H1 (cell line): Measurements from ENCODE around the gene PRSS36. TPM values are rescaled to one million over a fixed set of nuclear protein-coding genes. Genes with fewer than 3 reads are reported as not detected.

Experiments used
- BCL11A ChIP-seq, 2 experiments: IDR thresholded peaks; one replicate each; pipeline ENCODE4 v1.6.1; 2011; ENCODE audit warnings: low read depth in 2 of 2, low read length in 2 of 2, mild to moderate bottlenecking in 2 of 2
- HDAC6 ChIP-seq: IDR thresholded peaks from one replicate; pipeline ENCODE4 v1.7.1; 2012; ENCODE audit warnings: low read depth, mild to moderate bottlenecking, inconsistent platforms, low read length, moderate library complexity
- JUND ChIP-seq: IDR thresholded peaks from 2 replicates; pipeline ENCODE4 v1.6.1; 2011; ENCODE audit warnings: mild to moderate bottlenecking, improper control_type of control experiment, low read length
- POU5F1 ChIP-seq: IDR thresholded peaks from 2 replicates; pipeline ENCODE4 v1.6.1; 2011; ENCODE audit warnings: low read depth, mild to moderate bottlenecking, low read length, moderate library complexity
- SP2 ChIP-seq: IDR thresholded peaks from 2 replicates; pipeline ENCODE4 v1.6.1; 2012; ENCODE audit warnings: mild to moderate bottlenecking, low read length, inconsistent platforms
- TAF1 ChIP-seq: IDR thresholded peaks from 2 replicates; pipeline ENCODE4 v1.6.1; 2011; ENCODE audit warnings: mild to moderate bottlenecking, low read depth, low read length
- polyA plus RNA-seq, 7 experiments: library from polyadenylated mRNA; depleted of rRNA in 3 of 7; stranded (reverse) in 5 of 7; unstranded in 2 of 7; fragments of >200 nt in 5 of 7; fragments of 200-250 nt in 2 of 7; gene quantifications; 1 replicate in 5 of 7; 2 replicates in 1 of 7; 4 replicates in 1 of 7; pipeline versions ENCODE4 v1.2.1 to v1.2.3, GENCODE V29; 2011 to 2013; ENCODE audit warnings: missing spikeins in 2 of 7, mixed read lengths in 2 of 7
- total RNA-seq: library from RNA; stranded (reverse); fragmentation: NEBNext Ultra II Directional; extraction: Animal tissue kit (Norgen Biotek cat#: 25700); gene quantifications from 2 replicates; pipeline ENCODE4 v1.2.1, GENCODE V29; 2021
- TF ChIP-seq, protein P1 (sequence below): fragments of 300-600 bp; sonication (generic); IDR thresholded peaks from 2 replicates; pipeline ENCODE4 v1.7.1; 2012; ENCODE audit warnings: low read length, moderate library complexity, mild to moderate bottlenecking, inconsistent platforms; ENCODE audit not compliant: insufficient replicate concordance

Gene PRSS36
- total and polyA plus RNA-seq, 2 of the 8 experiments (the other 6 are each of a cell fraction or from before 2014, with no cell fraction given): 1.3 to 1.9 TPM

DNA sequence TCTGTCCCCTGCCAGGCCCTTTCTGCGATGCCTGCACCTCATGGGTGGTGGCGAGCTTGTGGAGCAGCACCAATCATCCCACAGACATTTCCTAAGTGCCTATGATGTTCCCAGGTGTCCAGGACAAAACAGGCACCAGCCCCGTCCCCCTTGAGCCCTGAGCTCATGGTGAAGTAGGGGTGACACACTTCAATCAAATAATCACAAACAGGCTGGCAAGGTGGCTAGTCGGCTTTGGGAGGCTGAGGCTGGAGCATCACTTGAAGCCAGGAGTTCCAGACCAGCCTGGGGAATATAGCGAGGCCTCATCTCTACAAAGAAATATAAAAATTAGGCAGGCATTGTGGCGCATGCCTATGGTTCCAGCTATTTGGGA, 13.6 kb downstream of the PRSS36 start (continued):
- TF ChIP-seq, protein P1, sequence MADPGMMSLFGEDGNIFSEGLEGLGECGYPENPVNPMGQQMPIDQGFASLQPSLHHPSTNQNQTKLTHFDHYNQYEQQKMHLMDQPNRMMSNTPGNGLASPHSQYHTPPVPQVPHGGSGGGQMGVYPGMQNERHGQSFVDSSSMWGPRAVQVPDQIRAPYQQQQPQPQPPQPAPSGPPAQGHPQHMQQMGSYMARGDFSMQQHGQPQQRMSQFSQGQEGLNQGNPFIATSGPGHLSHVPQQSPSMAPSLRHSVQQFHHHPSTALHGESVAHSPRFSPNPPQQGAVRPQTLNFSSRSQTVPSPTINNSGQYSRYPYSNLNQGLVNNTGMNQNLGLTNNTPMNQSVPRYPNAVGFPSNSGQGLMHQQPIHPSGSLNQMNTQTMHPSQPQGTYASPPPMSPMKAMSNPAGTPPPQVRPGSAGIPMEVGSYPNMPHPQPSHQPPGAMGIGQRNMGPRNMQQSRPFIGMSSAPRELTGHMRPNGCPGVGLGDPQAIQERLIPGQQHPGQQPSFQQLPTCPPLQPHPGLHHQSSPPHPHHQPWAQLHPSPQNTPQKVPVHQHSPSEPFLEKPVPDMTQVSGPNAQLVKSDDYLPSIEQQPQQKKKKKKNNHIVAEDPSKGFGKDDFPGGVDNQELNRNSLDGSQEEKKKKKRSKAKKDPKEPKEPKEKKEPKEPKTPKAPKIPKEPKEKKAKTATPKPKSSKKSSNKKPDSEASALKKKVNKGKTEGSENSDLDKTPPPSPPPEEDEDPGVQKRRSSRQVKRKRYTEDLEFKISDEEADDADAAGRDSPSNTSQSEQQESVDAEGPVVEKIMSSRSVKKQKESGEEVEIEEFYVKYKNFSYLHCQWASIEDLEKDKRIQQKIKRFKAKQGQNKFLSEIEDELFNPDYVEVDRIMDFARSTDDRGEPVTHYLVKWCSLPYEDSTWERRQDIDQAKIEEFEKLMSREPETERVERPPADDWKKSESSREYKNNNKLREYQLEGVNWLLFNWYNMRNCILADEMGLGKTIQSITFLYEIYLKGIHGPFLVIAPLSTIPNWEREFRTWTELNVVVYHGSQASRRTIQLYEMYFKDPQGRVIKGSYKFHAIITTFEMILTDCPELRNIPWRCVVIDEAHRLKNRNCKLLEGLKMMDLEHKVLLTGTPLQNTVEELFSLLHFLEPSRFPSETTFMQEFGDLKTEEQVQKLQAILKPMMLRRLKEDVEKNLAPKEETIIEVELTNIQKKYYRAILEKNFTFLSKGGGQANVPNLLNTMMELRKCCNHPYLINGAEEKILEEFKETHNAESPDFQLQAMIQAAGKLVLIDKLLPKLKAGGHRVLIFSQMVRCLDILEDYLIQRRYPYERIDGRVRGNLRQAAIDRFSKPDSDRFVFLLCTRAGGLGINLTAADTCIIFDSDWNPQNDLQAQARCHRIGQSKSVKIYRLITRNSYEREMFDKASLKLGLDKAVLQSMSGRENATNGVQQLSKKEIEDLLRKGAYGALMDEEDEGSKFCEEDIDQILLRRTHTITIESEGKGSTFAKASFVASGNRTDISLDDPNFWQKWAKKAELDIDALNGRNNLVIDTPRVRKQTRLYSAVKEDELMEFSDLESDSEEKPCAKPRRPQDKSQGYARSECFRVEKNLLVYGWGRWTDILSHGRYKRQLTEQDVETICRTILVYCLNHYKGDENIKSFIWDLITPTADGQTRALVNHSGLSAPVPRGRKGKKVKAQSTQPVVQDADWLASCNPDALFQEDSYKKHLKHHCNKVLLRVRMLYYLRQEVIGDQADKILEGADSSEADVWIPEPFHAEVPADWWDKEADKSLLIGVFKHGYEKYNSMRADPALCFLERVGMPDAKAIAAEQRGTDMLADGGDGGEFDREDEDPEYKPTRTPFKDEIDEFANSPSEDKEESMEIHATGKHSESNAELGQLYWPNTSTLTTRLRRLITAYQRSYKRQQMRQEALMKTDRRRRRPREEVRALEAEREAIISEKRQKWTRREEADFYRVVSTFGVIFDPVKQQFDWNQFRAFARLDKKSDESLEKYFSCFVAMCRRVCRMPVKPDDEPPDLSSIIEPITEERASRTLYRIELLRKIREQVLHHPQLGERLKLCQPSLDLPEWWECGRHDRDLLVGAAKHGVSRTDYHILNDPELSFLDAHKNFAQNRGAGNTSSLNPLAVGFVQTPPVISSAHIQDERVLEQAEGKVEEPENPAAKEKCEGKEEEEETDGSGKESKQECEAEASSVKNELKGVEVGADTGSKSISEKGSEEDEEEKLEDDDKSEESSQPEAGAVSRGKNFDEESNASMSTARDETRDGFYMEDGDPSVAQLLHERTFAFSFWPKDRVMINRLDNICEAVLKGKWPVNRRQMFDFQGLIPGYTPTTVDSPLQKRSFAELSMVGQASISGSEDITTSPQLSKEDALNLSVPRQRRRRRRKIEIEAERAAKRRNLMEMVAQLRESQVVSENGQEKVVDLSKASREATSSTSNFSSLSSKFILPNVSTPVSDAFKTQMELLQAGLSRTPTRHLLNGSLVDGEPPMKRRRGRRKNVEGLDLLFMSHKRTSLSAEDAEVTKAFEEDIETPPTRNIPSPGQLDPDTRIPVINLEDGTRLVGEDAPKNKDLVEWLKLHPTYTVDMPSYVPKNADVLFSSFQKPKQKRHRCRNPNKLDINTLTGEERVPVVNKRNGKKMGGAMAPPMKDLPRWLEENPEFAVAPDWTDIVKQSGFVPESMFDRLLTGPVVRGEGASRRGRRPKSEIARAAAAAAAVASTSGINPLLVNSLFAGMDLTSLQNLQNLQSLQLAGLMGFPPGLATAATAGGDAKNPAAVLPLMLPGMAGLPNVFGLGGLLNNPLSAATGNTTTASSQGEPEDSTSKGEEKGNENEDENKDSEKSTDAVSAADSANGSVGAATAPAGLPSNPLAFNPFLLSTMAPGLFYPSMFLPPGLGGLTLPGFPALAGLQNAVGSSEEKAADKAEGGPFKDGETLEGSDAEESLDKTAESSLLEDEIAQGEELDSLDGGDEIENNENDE: no peak
- TF ChIP-seq SP2: no peak
- no peak for TF ChIP-seq TAF1
- TF ChIP-seq HDAC6: no peak
- no peak for TF ChIP-seq JUND
- no peak for TF ChIP-seq BCL11A (IDR thresholded peaks at IDR 0.05; ENCODE audit: low read depth in 2 of 2, low read length in 2 of 2)
- TF ChIP-seq POU5F1: no peak
